Ramos (cell line): ENCODE data around the gene FBXO31.
"Not testable (repeated sequence)": the region's sequence is repeated elsewhere in the genome, so short reads cannot be mapped to it uniquely, and the experiment has no call there.

ENCODE experiments used
- in situ Hi-C: fragments of 300-500 bp; cut with MboI; formaldehyde crosslinking; loops from one replicate; pipeline ENCODE4 v1.14.3; 2022; ENCODE audit warnings: low sequenced_read_pairs; ENCODE audit not compliant: unreplicated experiment

FBXO31 gene

DNA sequence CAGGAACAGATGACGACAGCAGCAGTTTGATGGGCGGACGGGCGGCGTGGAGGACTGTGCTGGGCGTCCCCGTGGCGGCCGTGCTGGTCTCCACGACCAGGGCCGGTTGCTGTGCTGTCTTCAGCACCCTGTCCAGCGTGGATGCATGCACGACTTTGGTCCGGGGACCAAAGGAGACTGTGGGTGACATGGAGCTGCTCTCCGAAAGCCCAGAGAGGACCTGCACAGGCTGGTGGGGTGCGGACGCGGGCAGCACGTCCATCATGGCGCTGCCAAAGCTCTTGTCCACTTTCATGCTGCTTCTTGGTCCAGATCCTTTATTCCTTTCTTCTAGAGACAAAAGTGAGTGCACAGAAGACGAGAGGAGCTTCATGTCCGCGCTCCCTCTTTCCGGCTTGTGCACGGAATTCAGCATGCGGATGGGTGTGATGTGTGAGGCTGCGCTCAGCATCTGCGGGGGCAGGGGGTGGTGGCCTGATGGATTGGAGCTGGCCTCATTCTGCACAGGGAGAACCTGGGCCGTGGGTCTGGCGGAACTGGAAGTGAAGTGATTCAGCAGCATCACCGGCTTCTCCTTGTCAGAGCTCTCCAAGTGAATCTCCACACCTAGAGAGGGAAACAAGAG lies 28.9 kb upstream of the FBXO31 start:
- in situ Hi-C loops, result no loop called here

GRCh38 chr16:87411375-87412271 lies 28.0 kb upstream of the FBXO31 start:
- in situ Hi-C loops, result no loop called here

DNA sequence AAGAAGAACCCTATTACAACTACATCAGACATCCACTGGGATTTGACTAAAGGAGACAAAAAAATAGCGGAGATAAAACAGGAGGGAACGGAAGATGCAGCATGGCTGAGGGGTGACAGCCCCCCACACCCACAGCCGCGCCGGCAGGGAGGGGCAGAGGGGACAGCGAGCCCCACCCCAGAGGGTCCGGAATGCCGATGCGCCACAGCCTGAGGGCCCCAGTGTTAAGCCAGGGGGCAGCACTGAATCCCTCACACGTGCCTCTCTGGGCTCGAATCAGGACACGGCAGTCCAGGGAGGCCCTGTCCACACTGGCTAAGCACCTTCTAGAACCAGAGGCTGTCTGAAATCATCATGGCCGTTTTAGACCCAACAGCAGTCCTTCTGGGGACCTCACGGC lies 27.4 kb upstream of the FBXO31 start:
- in situ Hi-C loops, result no loop called here

- in situ Hi-C loops, result no loop called here
Measured at GRCh38 chr16:87410530-87410929, 27.0 kb upstream of the FBXO31 start.

GRCh38 chr16:87409781-87410180 lies 26.2 kb upstream of the FBXO31 start:
- in situ Hi-C loops, result no loop called here

- in situ Hi-C loops, result no loop called here
Measured at GRCh38 chr16:87409153-87409552, 25.6 kb upstream of the FBXO31 start.

DNA sequence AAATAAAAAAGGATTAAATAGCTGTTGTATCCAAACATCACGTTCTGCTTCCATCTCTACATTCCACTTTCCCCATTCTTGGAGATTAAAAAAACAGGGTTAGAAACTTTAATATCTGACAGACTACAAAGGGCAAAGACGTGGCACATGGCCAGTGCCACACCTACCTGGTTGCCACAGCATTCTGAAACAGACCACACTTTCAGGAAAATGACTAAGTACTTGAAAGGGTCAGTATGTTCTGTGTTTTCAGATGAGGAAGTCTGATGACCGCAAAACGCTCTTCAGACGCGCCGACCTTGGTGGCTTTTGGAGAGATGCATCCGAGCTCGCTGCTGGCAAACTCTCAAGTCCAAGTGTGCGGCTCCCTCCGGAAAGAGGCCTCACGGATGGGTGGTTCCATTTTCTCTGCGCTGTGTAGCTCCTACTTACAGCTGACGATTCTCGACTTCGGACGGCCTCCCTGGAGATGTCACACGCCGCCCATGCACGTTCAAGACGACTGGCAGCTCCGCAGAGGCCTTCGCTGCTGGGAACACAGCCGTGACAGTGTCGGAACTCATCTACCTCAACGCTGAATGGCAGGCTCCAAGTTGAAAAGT lies 24.0 kb upstream of the FBXO31 start:
- in situ Hi-C loops, result no loop called here

GRCh38 chr16:87406495-87407088 lies 23.0 kb upstream of the FBXO31 start:
- in situ Hi-C loops, result no loop called here

- in situ Hi-C loops, result no loop called here
Measured at GRCh38 chr16:87404764-87405625, 21.4 kb upstream of the FBXO31 start.

GRCh38 chr16:87395181-87395842 lies 11.7 kb upstream of the FBXO31 start:
- in situ Hi-C loops, result no loop called here

GRCh38 chr16:87393680-87394055 lies 10.1 kb upstream of the FBXO31 start:
- in situ Hi-C loops, result no loop called here

GRCh38 chr16:87392821-87393679 lies 9.5 kb upstream of the FBXO31 start:
- in situ Hi-C loops, result no loop called here

DNA sequence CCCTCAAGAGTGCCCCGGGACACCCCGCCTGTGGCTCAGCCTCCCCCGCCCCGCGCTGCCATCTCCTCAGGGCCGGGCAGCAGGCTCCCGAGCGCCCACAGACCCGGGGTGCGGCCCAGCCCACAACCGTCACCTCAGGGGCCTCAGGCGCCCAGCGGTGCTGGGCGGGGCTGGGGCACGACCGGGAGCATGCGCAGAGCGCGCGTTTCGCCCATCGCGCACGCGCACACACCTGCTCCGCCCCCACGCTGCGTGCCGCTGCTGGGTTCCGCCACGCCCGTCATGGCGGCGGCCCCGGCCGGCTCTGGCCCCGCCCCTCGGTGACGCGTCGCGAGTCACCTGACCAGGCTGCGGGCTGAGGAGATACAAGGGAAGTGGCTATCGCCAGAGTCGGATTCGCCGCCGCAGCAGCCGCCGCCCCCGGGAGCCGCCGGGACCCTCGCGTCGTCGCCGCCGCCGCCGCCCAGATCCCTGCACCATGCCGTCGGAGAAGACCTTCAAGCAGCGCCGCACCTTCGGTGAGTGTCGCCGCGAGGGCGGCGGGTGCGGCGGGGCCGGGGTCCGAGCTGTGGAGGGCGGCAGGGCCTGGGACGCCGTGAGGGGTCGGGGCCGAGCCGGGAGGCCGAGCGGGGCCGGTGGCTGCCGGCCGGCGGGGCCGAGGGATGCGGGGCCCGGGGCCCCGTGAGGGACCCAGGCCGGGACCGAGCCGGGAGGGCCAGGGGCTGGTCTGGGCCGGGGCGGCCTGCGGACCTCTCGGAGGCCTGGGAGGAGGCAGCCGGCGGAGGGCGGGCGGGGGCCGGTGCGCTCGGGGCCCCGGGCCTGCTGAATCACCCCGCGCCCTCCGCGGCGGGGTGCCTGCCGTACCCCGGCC lies 8.6 kb upstream of the FBXO31 start, which contains the start of gene MAP1LC3B:
MAP1LC3B (plus strand) TSS at position 387 of the 871 bp plus-strand sequence; CDS start at position 479, 92 bp downstream.
- in situ Hi-C loops, result no loop called here

GRCh38 chr16:87391324-87391949 lies 7.9 kb upstream of the FBXO31 start:
- in situ Hi-C loops, result no loop called here

GRCh38 chr16:87390641-87391323 lies 7.2 kb upstream of the FBXO31 start:
- in situ Hi-C loops, result no loop called here

DNA sequence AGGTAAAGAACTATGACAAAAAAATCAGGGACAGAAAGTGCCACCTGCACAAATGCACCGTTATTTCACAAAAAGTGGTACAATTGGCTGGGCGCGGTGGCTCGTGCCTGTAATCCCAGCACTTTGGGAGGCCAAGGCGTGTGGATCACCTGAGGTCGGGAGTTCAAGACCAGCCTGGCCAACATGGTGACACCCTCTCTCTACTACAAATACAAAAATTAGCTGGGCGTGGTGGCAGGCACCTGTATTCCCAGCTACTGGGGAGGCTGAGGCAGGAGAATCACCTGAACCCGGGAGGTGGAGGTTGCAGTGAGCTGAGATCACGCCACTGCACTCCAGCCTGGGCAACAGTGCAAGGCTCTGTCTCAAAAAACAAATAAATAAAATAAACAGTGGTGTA lies 6.3 kb upstream of the FBXO31 start:
- in situ Hi-C loops, result not testable (repeated sequence)

GRCh38 chr16:87389245-87389644 lies 5.7 kb upstream of the FBXO31 start:
- in situ Hi-C loops, result no loop called here
